K562 (cell line): Measurements from ENCODE around the gene CCDC183. TPM values are rescaled to one million over a fixed set of nuclear protein-coding genes. Genes with fewer than 3 reads are reported as not detected.

Source experiments
- ELF4 ChIP-seq: fragments of 450-650 bp; formaldehyde crosslinking; IDR thresholded peaks from 2 replicates; pipeline ENCODE4 v1.4.0; 2022; ENCODE audit warnings: missing genetic modification characterization
- FOXO4 ChIP-seq: fragments of 450-650 bp; formaldehyde crosslinking; IDR thresholded peaks from 2 replicates; pipeline ENCODE4 v1.4.0; 2020; ENCODE audit warnings: mild to moderate bottlenecking, moderate library complexity
- FOXP4 ChIP-seq: sonication (generic); formaldehyde crosslinking; IDR thresholded peaks from 2 replicates; pipeline ENCODE4 v1.8.0; 2022; ENCODE audit warnings: mild to moderate bottlenecking, missing genetic modification reagents, borderline replicate concordance
- MED1 ChIP-seq: sonication (generic); formaldehyde crosslinking; IDR thresholded peaks from 2 replicates; pipeline ENCODE4 v1.8.1; 2023; ENCODE audit warnings: missing genetic modification reagents, borderline replicate concordance
- NELFE ChIP-seq: IDR thresholded peaks from 2 replicates; pipeline ENCODE4 v1.6.1; 2011; ENCODE audit warnings: mild to moderate bottlenecking; ENCODE audit not compliant: insufficient read depth, insufficient read length
- OTX1 ChIP-seq: fragments of 450-650 bp; formaldehyde crosslinking; IDR thresholded peaks from 2 replicates; pipeline ENCODE4 v1.4.0; 2022; ENCODE audit warnings: mild to moderate bottlenecking
- POLR2AphosphoS5 ChIP-seq: IDR thresholded peaks from 2 replicates; pipeline ENCODE4 v1.6.1; 2011; ENCODE audit warnings: mild to moderate bottlenecking, low read depth, low read length, moderate library complexity; ENCODE audit not compliant: control insufficient read depth, insufficient read depth
- RAD51 ChIP-seq: fragments of 450-650 bp; IDR thresholded peaks from 2 replicates; pipeline ENCODE4 v1.7.1; 2016; ENCODE audit warnings: low read depth, mild to moderate bottlenecking, borderline replicate concordance
- REST ChIP-seq, 2 experiments: fragments of 450-650 bp; formaldehyde crosslinking in 1 of 2; IDR thresholded peaks; 2 replicates each; pipeline versions ENCODE4 v1.4.0 to v1.6.1; 2014 to 2020; ENCODE audit warnings: mild to moderate bottlenecking in 2 of 2, borderline replicate concordance in 1 of 2, low read depth in 1 of 2
- SOX6 ChIP-seq: fragments of 450-650 bp; IDR thresholded peaks from 2 replicates; pipeline ENCODE4 v1.6.1; 2014; ENCODE audit warnings: mild to moderate bottlenecking
- SRSF3 ChIP-seq: fragments of 200-400 bp; formaldehyde crosslinking; IDR thresholded peaks from 2 replicates; pipeline ENCODE4 v1.6.1; 2016; ENCODE audit warnings: mild to moderate bottlenecking, low read length, moderate library complexity; ENCODE audit not compliant: insufficient read depth
- SUPT5H ChIP-seq: fragments of 450-650 bp; IDR thresholded peaks from 2 replicates; pipeline ENCODE4 v1.6.1; 2016
- TBL1XR1 ChIP-seq, 2 experiments: IDR thresholded peaks; 2 replicates each; pipeline ENCODE4 v1.6.1; 2012; ENCODE audit warnings: improper control_type of control experiment in 2 of 2, low read length in 2 of 2, mild to moderate bottlenecking in 1 of 2
- U2AF2 ChIP-seq: fragments of 200-400 bp; formaldehyde crosslinking; optimal IDR thresholded peaks from 2 replicates; pipeline ENCODE3; 2017; ENCODE audit warnings: low read depth, mild to moderate bottlenecking, low read length
- YY1 ChIP-seq, 3 experiments: IDR thresholded peaks; 2 replicates each; pipeline ENCODE4 v1.6.1; 2011; ENCODE audit warnings: low read length in 2 of 3, mild to moderate bottlenecking in 2 of 3, moderate library complexity in 2 of 3, borderline replicate concordance in 1 of 3, control low read depth in 1 of 3, low read depth in 1 of 3; ENCODE audit not compliant: insufficient read depth in 3 of 3, insufficient replicate concordance in 2 of 3, control insufficient read depth in 1 of 3, insufficient read length in 1 of 3; ENCODE audit errors: extremely low read depth in 1 of 3
- polyA plus RNA-seq, 8 experiments: library from polyadenylated mRNA; depleted of rRNA in 4 of 8; stranded (reverse) in 5 of 8; unstranded in 3 of 8; fragments of >200 nt; fragmentation: Nextera tagmentation in 2 of 8; fragmentation: Illumina TruSeq in 1 of 8; extraction: Ambion mirVana in 2 of 8; extraction: Trizol in 1 of 8; gene quantifications; 2 replicates each; pipeline versions ENCODE4 v1.2.1 to v1.2.3, GENCODE V29; 2011 to 2014; ENCODE audit warnings: inconsistent platforms in 1 of 8, missing spikeins in 1 of 8
- total RNA-seq, 7 experiments: library from RNA; depleted of rRNA in 6 of 7; stranded (reverse); fragments of >200 nt in 6 of 7; fragmentation: Illumina TruSeq in 2 of 7; extraction: Trizol in 2 of 7; gene quantifications; 2 replicates each; pipeline versions ENCODE4 v1.2.1 to v1.2.3, GENCODE V29; 2011 to 2021; ENCODE audit warnings: low replicate concordance in 1 of 7

CCDC183 gene
- total and polyA plus RNA-seq, 9 of the 15 experiments (the other 6 are each of a cell fraction or from before 2014, with no cell fraction given) = 0.21 to 0.60 (median 0.29) TPM; not detected in 4

GRCh38 chr9:136773386-136774044 lies 22.6 kb upstream of the CCDC183 start (continued):
- TF ChIP-seq REST (IDR thresholded peaks at IDR 0.05; ENCODE audit: borderline replicate concordance) (peak; percentile 35; the same call in 1 of the 2 replicates), REST (CRISPR knock-in tag; IDR thresholded peaks at IDR 0.05; ENCODE audit: low read depth) (no peak), POLR2AphosphoS5 (no peak), U2AF2 (no peak), FOXP4 (CRISPR knock-in tag) (no peak), NELFE (no peak), YY1 (IDR thresholded peaks at IDR 0.05; ENCODE audit: borderline replicate concordance in 1 of 3, control insufficient read depth in 1 of 3, extremely low read depth in 1 of 3, insufficient read depth in 3 of 3, insufficient read length in 1 of 3, insufficient replicate concordance in 2 of 3, low read depth in 1 of 3, low read length in 2 of 3) (peak; percentile 80 to 96 (median 81)), TBL1XR1 (IDR thresholded peaks at IDR 0.05; ENCODE audit: low read length in 2 of 2) (no peak), SUPT5H (no peak), ELF4 (no peak), MED1 (no peak), OTX1 (CRISPR knock-in tag) (no peak), SOX6 (no peak), RAD51 (peak; percentile 92), FOXO4 (CRISPR knock-in tag) (no peak), SRSF3 (no peak)
